Fibroblast of lung (primary cell): ENCODE results near the gene SERINC4. TPM values are rescaled to one million over a fixed set of nuclear protein-coding genes. Genes with fewer than 3 reads are reported as not detected.

Experiments used
- DNase-seq, 2 donors: peaks; one replicate each; pipeline versions ENCODE4 v3.0.0 to v3.0.0-alpha.2; 2010; ENCODE audit warnings: low read depth in 2 of 2
- H2AFZ ChIP-seq: 2 replicates; pipeline ENCODE4 v1.5.1; 2012; ENCODE audit warnings: low read length, control low read depth, inconsistent platforms
- H3K27ac ChIP-seq: 2 replicates; pipeline ENCODE4 v1.5.1; 2011; ENCODE audit warnings: low read length, control low read depth; ENCODE audit not compliant: insufficient read depth
- H3K27me3 ChIP-seq: 2 replicates; pipeline ENCODE4 v1.5.1; 2011; ENCODE audit warnings: mild to moderate bottlenecking, low read length; ENCODE audit not compliant: control insufficient read depth, insufficient read depth
- H3K36me3 ChIP-seq: 2 replicates; pipeline ENCODE4 v1.5.1; 2011; ENCODE audit warnings: low read length; ENCODE audit not compliant: control insufficient read depth, insufficient read depth
- H3K4me1 ChIP-seq: 2 replicates; pipeline ENCODE4 v1.5.1; 2011; ENCODE audit warnings: low read length; ENCODE audit not compliant: control insufficient read depth, insufficient read depth; ENCODE audit errors: extremely low read depth
- H3K4me2 ChIP-seq: 2 replicates; pipeline ENCODE4 v1.5.1; 2011; ENCODE audit warnings: low read length, control low read depth; ENCODE audit not compliant: insufficient read depth; ENCODE audit errors: extremely low read depth
- H3K4me3 ChIP-seq, 4 experiments: fragments of 200-600 bp in 1 of 4; sonication (generic) in 1 of 4; replicated peaks in 1 of 4; 2 replicates each; pipeline ENCODE4 v1.5.1; 2011 to 2016; ENCODE audit warnings: low read length in 4 of 4, low read depth in 3 of 4, mild to moderate bottlenecking in 3 of 4, control low read depth in 2 of 4, inconsistent platforms in 1 of 4, mixed read lengths in 1 of 4; ENCODE audit not compliant: insufficient read depth in 1 of 4; ENCODE audit errors: control extremely low read depth in 1 of 4
- H3K79me2 ChIP-seq: 2 replicates; pipeline ENCODE4 v1.5.1; 2012; ENCODE audit warnings: mild to moderate bottlenecking, low read length, inconsistent platforms; ENCODE audit not compliant: control insufficient read depth, insufficient read depth
- H3K9ac ChIP-seq: 2 replicates; pipeline ENCODE4 v1.5.1; 2011; ENCODE audit warnings: mild to moderate bottlenecking, low read length, control low read depth; ENCODE audit not compliant: insufficient read depth
- H3K9me3 ChIP-seq: 2 replicates; pipeline ENCODE4 v1.5.1; 2012; ENCODE audit warnings: low read depth, low read length; ENCODE audit not compliant: control insufficient read depth, insufficient read depth
- H4K20me1 ChIP-seq: 2 replicates; pipeline ENCODE4 v1.5.1; 2011; ENCODE audit warnings: low read length; ENCODE audit not compliant: control insufficient read depth, insufficient read depth; ENCODE audit errors: extremely low read depth
- CTCF ChIP-seq, 2 donors: IDR thresholded peaks in 1 of 2; conservative IDR thresholded peaks in 1 of 2; 1 replicate in 1 of 2; 2 replicates in 1 of 2; pipeline ENCODE4 v1.5.1; 2011 to 2012; ENCODE audit warnings: low read length in 2 of 2, control low read depth in 1 of 2, inconsistent platforms in 1 of 2, low read depth in 1 of 2, mild to moderate bottlenecking in 1 of 2
- EZH2 ChIP-seq: IDR thresholded peaks from 2 replicates; pipeline ENCODE4 v1.5.1; 2012; ENCODE audit warnings: low read length, control low read depth, mild to moderate bottlenecking; ENCODE audit errors: missing control alignments
- polyA plus RNA-seq, 2 donors: library from polyadenylated mRNA; depleted of rRNA in 1 of 2; stranded (reverse) in 1 of 2; unstranded in 1 of 2; fragments of >200 nt; gene quantifications; 2 replicates each; pipeline ENCODE4 v1.2.1, GENCODE V29; 2011 to 2012; ENCODE audit warnings: missing spikeins in 1 of 2
- total RNA-seq: library from RNA; depleted of rRNA; stranded (reverse); fragments of >200 nt; gene quantifications from 2 replicates; pipeline ENCODE4 v1.2.1, GENCODE V29; 2014

The SERINC4 gene
- total and polyA plus RNA-seq, 2 donors (not counting 1 experiment from before 2014, with no cell fraction given), result 0.06 to 0.17 TPM

- peaks cover 32% of the 10 kb centered on the region for H3K79me2 ChIP-seq
- H2AFZ ChIP-seq, result no peak overlapping the region
- H4K20me1 ChIP-seq, result no peaks in the 10 kb centered on the region
- H3K4me2 ChIP-seq, result peak overlapping the region; percentile 94
- peak overlapping the region; percentile 41 to 100 (median 89) for H3K4me3 ChIP-seq
- TF ChIP-seq CTCF (conservative IDR thresholded peaks at IDR 0.05 in 1 of 2, IDR thresholded peaks at IDR 0.05 in 1 of 2; ENCODE audit: low read depth in 1 of 2, low read length in 2 of 2) (peak in 1 of 2 donors; percentile 20), EZH2 (no peak)
- H3K9me3 ChIP-seq, result no peaks in the 10 kb centered on the region
- peak overlapping the region; percentile 98 for H3K9ac ChIP-seq
- peak overlapping the region; percentile 97 for H3K27ac ChIP-seq
- peaks cover 20% of the 10 kb centered on the region for H3K36me3 ChIP-seq
- DNase-seq, result peak in 1 of 2 donors; percentile 39
- H3K4me1 ChIP-seq, result peaks cover 14% of the 10 kb centered on the region
- H3K27me3 ChIP-seq, result no peaks in the 10 kb centered on the region
Observed at GRCh38 chr15:43792761-43793476, 7.1 kb downstream of the SERINC4 start.

- Histone ChIP-seq H2AFZ (peak within 1 kb of the TSS; percentile 87), H3K27ac (peak within 1 kb of the TSS; percentile 97), H3K4me2 (peak within 1 kb of the TSS; percentile 94), H4K20me1 (no peaks in the 10 kb centered on the region), H3K36me3 (peaks cover 20% of the 10 kb centered on the region), H3K9ac (peak within 1 kb of the TSS; percentile 98), H3K79me2 (peaks cover 32% of the 10 kb centered on the region), H3K27me3 (no peaks in the 10 kb centered on the region), H3K9me3 (no peaks in the 10 kb centered on the region), H3K4me3 (peak within 1 kb of the TSS; percentile 41 to 100 (median 89)), H3K4me1 (peaks cover 14% of the 10 kb centered on the region)
- DNase-seq, result peak; percentile 99
- TF ChIP-seq CTCF (conservative IDR thresholded peaks at IDR 0.05 in 1 of 2, IDR thresholded peaks at IDR 0.05 in 1 of 2; ENCODE audit: low read depth in 1 of 2, low read length in 2 of 2) (no peak), EZH2 (no peak)
Observed at GRCh38 chr15:43791993-43792760, 7.8 kb downstream of the SERINC4 start, which contains the start of gene SERF2. SERF2 (plus strand) TSS chr15:43792320; CDS start chr15:43792377, 57 bp downstream.

- Histone ChIP-seq H3K4me3 (no peak overlapping the region), H3K79me2 (peaks cover 23% of the 10 kb centered on the region), H3K27ac (no peak overlapping the region), H3K27me3 (no peaks in the 10 kb centered on the region), H3K9ac (no peak overlapping the region), H4K20me1 (no peaks in the 10 kb centered on the region), H2AFZ (no peak overlapping the region), H3K4me2 (no peak overlapping the region), H3K36me3 (peaks cover 6% of the 10 kb centered on the region), H3K9me3 (no peaks in the 10 kb centered on the region), H3K4me1 (peaks cover 12% of the 10 kb centered on the region)
- DNase-seq, result no peak
- TF ChIP-seq CTCF (conservative IDR thresholded peaks at IDR 0.05 in 1 of 2, IDR thresholded peaks at IDR 0.05 in 1 of 2; ENCODE audit: low read depth in 1 of 2, low read length in 2 of 2) (no peak), EZH2 (no peak)
Observed at GRCh38 chr15:43789409-43789808, 10.6 kb downstream of the SERINC4 start.
